Dermis microvascular lymphatic vessel endothelial cell (primary cell): ENCODE results near the gene FXYD7. TPM values are rescaled to one million over a fixed set of nuclear protein-coding genes. Genes with fewer than 3 reads are reported as not detected.
"Not testable (repeated sequence)": the region's sequence is repeated elsewhere in the genome, so short reads cannot be mapped to it uniquely, and the experiment has no call there.

Experiments used
- DNase-seq, 2 donors: peaks; one replicate each; pipeline versions ENCODE4 v3.0.0 to v3.0.0-alpha.2; 2010; ENCODE audit warnings: low read depth in 2 of 2
- total RNA-seq: library from RNA; depleted of rRNA; stranded (reverse); fragments of >200 nt; gene quantifications from 2 replicates; pipeline ENCODE4 v1.2.1, GENCODE V29; 2014

Gene FXYD7
- total RNA-seq, 1 donor from 2014 or later: not detected

- no peak for DNase-seq
Measured at GRCh38 chr19:35165200-35166058, 22.4 kb downstream of the FXYD7 start.

DNA sequence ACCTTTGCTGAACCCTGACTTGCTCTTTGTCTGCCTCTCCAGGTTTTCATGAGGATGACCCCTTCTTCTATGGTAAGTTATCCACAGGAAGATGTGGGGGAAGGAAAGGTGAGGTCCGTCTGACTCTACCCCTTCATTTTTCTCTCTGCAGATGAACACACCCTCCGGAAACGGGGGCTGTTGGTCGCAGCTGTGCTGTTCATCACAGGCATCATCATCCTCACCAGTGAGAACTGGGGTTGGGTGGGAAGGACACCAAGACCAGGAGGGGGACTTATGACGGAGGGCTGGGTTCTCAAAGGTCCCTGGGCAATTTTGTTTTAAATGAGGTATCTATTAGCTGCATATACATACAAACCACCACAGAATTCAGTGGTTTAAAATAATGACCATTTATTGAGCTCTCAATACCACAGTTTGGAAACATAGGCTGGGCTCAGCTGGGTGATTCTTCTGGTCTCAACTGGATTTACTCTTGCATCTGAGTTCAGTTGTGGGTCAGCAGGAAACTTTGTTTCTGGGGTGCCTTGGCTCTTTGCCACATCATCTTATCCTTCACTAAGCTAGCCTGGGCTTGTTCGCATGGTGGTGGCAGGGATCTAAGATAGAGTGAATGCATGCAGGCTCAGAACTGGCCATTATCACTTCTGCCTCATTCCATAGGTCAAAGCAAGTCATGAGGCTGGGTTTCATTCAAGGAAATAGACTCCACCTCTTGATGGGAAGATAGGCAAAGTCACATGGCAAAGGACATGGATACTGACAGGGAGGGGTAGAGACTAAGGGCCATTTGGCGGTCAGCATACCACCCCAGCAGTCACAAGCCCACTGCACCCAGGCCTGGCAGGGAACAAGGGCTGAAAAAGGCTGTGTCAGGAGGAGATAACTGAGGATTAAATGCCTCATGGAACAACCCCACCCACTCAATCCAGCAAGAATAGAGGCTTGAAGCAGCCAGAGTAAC, 23.3 kb downstream of the FXYD7 start:
- DNase-seq: no peak

DNA sequence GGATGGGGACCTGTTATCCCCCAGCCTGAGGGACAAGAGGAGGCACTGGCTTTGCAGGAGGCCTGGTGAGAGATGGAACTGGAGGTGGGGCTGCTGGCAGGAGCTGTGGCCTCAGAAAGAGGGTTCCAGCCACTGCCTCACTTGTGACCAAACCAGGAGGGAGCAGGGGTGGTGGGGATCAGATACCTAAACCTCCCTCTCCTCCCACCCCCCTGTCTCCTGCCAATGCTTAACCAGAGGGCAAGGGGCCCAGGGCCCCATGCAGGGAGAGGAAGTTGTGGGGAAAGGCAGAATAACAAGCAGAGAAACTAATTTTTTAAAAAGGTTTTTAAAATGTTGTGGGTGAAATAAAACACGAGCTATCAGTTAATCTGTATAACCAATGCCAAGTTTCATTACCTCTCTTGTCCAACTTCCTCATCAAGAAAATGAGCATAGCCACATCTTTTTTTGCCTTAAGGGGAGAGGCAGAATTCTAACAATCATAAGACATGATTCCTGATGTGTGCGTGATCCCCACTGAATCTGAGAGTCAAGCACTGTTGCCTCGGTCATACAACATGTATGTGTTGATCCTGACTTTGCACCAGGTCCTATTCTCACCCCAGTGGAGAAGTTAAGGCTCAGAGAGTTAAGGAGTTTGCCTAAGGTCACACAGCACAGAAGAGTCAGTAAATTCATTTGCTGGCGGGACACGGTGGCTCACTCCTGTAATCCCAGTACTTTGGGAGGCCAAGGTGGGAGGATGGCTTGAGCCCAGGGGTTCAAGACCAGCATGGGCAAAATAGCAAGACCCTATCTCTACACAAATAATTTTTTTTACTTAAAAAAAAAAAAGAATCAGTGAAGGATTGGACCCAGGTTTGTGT, 24.4 kb downstream of the FXYD7 start:
- no peak for DNase-seq

DNA sequence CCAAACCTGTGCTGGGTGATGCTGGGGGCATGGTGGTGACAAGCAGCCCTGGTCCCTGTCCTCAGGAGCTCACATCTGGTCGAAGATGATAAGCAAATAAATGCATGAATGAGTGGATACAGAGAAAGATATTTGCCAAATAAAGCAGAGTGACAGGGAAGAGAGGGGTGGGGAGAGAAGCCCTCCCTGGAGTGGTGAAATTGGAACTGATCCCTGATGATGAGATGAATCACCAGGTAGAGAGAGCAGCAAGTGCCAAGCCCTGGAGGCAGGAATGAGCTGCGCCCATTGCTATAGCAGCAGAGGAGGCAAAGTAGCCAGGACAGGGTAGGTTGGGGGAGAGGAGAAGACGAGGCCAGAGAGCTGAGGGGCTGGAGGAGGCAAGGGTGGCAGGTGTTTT, 25.1 kb downstream of the FXYD7 start:
- DNase-seq: no peak

DNA sequence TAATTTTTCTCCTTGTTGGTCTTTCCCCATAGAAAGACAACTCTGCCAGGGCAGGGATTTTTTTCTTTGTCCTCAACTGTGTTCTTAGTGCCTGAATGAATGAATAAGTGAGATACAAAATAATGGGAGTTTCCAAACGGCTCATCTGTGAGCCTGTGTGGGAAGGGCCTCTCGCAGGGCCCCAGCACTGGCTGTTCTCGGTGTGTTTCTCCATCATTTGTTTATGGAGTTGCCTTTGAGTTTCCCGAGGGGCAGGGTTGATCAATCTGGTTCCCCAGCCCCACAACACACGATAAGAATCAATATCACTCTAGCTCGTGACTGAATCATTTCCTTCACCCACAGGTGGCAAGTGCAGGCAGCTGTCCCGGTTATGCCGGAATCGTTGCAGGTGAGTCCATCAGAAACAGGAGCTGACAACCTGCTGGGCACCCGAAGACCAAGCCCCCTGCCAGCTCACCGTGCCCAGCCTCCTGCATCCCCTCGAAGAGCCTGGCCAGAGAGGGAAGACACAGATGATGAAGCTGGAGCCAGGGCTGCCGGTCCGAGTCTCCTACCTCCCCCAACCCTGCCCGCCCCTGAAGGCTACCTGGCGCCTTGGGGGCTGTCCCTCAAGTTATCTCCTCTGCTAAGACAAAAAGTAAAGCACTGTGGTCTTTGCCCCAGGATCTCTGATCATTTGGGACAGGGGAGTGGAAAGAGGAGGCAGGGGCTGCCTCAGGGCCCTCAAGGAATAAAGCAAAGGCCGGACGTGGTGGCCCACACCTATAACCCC, 26.4 kb downstream of the FXYD7 start:
- no peak for DNase-seq

- no peak for DNase-seq
Measured at GRCh38 chr19:35170359-35171061, 27.5 kb downstream of the FXYD7 start.

- DNase-seq: peak in 1 of 2 donors; percentile 9
Measured at GRCh38 chr19:35171730-35172129, 28.7 kb downstream of the FXYD7 start.

DNA sequence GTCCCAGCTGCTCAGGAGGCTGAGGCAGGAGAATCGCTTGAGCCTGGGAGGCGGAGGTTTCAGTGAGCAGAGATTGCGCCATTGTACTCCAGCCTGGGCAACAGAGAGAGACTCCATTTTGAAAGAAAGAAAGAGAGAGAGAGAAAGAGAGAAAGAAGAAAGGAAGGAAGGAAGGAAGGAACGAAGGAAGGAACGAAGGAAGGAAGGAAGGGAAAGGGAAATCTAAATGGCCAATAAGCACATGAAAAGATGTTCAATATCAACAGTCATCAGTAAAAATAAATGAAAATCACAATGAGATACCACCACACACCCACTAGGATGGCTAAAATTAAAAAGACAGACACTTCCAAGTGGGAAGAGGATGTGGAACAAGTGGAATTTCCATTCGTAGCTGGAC, 31.2 kb downstream of the FXYD7 start:
- DNase-seq: no peak

DNA sequence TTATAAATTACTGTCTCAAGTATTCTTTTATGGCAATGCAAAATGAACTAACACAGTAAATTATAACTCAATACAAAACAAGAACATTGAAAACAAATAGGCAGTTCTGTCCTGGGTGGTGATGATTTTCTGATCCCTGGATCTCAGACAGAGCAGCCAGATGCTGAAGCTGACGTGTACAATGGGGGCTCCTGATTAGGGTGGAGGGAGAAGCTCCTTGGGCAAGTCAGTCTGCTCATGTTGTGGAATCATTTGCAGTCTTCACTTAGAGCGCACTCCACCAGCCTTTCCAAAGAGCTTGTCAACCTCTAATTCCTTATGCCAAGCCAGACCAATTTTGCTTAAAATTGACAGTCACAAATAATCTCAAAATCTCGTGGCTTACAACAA, 33.1 kb downstream of the FXYD7 start:
- DNase-seq: no peak

GRCh38 chr19:35177377-35178274, 34.6 kb downstream of the FXYD7 start:
- no peak for DNase-seq

DNA sequence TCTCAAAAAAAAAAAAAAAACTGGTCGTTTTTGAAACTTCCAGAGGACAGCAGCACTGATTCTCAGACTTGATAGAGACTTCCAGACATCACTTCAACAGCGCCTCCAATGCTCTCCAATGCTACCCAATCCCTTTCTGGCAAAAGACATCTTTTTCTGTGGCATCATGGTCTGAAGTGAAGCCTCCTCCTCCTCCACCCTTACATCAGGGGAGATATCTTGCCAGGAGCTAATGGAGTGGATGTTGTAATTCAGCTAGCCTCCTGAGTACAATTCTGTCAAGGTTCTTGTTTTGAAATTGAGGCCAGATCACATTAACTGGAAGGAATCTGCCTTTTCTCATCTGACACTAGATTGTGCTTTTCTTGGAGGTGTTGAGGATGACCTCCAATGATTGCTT, 35.6 kb downstream of the FXYD7 start:
- DNase-seq: no peak

DNA sequence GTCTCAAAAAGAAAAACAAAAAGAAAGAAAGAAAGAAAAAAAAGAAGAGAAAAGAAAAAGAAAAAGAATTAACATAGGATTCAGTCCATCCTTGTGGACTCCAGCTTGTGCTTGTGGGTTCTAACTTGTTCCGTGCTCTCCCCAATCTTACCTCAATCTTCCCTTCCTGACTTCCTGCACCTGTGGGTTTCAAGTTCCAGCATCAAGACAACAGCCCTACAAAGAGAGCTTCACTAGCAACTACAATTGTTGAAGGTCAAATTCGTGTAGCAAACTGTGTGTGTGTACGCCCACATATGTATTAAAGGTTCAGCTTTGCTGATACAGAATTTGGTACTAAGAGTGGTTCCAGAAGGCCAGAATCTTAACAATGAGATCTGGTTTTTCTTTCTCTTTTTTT, 36.8 kb downstream of the FXYD7 start:
- no peak for DNase-seq

- DNase-seq: no peak
Measured at GRCh38 chr19:35181387-35181786, 38.3 kb downstream of the FXYD7 start.

- no peak for DNase-seq
Measured at GRCh38 chr19:35184267-35184666, 41.2 kb downstream of the FXYD7 start.

- no peak for DNase-seq
Measured at GRCh38 chr19:35184884-35185283, 41.8 kb downstream of the FXYD7 start.

DNA sequence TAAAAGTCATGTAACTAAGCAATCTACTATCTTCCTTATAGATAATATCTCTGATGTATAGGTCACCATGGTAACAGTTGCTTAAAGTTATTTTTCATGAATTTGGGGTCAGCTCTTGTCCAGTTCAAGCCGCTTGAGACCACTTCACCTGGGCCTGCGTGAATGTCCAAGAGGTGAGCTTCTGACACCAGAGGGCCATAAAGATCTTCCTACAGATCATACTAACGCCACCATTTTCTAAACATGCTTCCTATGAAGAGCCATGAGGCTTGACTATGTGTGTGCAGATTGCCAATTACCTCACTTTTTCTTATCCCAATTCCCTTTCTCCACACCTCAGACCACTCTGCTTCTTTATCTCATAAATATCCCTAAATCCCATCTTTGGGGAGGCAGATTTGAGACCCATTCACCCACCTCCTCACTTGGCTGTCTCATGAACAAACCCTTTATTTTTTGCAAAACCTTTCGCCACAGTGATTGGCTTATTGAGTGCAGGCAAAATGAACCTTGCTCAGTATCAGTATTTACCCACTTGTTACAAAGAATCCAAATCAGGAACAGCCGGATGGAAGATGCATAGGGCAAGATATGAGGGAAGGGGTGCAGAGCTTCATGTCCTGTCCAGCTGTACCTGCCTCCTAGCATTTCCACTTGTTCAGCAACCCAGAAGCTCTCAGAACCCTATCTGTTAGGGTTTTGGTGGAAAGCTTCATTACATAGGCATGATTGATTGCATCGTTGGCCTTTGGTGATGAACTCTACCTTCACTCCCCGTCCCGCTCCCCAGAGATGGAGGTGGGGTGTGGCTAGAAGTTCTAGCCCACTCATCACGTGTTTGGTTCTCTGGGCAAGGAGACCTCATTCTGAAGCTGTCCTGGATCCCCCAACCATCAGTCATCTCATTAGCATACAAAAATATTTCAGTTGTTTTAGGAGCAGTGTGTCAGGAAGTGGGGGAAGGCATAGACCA, 51.2 kb downstream of the FXYD7 start:
- DNase-seq: no peak

- DNase-seq: no peak
Measured at GRCh38 chr19:35195830-35196229, 52.8 kb downstream of the FXYD7 start.

DNA sequence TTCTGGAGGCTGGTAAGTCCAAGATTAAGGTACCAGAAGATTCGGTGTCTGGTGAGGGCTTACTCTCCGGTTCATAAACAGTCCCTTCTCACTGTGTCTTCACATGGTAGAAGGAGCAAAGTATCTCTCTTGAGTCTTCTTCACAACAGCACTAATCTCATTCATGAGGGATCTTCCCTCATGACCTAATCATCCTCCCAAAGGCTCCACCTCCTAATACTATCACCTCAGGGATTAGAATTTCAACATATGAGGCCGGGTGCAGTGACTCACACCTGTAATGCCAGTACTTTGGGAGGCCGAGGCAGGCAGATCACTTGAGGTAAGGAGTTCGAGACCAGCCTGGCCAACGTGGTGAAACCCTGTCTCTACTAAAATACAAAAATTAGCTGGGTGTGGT, 53.8 kb downstream of the FXYD7 start:
- DNase-seq: not testable (repeated sequence)
